Stimulated activated CD8-positive, alpha-beta memory T cell treated with anti-CD3 and anti-CD28 coated beads, Interleukin-2, amount 100 ng/mL, for 48 hours (primary cell): ENCODE results near the gene DPH3.
"Not testable (repeated sequence)": the region's sequence is repeated elsewhere in the genome, so short reads cannot be mapped to it uniquely, and the experiment has no call there.

ENCODE experiments used
- DNase-seq, 2 donors: peaks; one replicate each; pipeline ENCODE4 v3.0.0-alpha.2; 2020; ENCODE audit warnings: low read depth in 2 of 2

The DPH3 gene

DNA sequence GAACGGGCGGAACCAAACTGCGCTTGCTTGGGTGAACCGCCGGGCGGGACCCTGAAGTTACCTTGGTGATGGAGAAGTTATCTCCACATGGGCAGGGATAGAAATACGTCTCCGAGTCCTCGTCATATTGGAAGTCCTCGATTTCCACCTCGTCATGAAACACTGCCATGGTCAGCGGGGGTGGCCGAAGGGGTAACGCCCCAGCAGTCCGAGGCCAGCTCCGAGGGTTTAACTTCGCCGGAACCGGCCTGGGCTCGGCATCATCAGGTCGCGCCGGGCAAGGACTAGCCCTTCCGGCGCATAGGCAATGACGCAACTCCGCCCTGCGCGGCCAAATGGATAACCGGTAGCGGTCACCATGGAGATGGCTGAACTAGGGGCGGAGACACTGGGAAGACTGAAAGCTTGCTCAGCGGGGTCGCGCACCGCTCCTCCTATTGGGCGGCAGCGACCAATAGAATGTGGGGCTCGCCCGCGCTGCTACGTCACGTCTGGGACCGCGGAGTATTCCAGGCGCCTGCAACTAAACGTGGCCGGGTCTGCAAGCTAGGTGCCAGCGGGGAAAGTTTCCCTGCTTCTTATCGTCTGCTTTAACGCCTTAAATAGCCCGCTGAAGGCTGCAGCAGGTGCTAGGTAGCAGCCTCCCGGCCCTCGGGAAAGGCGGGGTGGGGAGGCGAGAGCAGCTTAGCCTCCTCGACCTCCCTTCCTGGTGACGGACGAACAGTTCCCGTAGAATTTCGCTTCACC is at the start of gene DPH3, which contains the start of gene OXNAD1:
TSS of gene DPH3 (minus strand) at position 236 of the 747 bp plus-strand sequence. CDS start at position 169, 67 bp downstream.
TSS of gene OXNAD1 (plus strand) at position 505 of the 747 bp plus-strand sequence. CDS start 5,741 bp downstream, outside the sequence.
- DNase-seq: peak; percentile 97 to 99

DNA sequence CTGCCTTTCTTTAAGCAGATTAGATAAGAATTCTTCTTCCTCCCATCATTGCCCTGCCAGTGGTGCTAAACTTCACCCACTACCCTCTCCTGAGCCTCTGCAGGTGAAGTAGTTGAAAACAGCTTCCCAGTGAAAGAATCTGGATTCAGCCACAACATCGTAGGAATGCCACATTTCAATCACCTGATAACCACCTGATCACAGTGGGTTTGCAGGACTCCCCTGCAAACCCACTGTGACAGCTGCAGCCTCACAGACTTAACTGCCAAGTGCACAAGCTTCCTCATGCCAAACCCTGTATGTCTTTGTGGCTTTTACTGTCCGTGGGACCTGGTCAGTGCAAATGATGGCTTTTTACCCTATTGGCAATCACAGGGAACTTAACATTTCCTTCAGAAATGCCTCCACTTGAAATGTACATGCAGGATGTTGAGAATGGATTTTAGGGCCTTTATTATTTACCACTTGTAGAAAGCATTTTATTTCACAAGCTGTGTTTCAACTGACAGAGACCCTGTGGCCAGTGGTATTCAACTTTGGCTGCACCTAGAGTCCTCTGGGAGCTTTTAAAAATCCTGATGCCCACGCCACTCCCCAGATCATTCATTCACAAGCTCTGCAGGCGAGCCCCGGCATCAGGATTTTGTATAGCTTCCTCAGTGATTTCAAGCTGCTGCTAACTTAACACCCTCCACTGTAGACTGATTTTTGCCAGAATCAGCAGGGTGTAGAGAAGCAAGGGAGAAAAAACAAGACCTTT is 49.3 kb upstream of the DPH3 start:
- no peak for DNase-seq

DNA sequence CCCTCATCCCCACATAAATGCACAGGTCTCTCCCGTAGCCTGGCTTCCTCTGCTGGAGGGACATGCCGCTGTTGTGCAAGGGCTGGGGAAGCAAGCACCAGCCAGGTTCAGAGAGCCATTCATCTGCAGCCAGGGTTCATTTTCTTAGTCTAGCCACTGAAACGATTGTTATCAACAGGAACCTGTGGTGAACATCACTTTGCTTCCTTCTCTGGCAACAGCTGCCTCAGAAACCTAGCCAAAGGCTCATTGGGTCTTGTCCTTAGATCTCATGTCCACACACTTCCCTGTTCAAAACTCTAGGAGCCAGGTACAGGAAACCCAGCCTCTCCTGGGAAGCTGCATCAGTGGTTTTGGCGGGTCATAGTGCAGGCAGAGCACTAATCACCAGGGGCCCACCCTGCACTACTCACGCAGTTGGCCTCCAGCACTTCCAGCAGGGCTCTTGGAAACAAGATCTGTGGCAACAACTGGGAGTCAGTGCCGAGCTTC is 47.3 kb upstream of the DPH3 start:
- no peak for DNase-seq

DNA sequence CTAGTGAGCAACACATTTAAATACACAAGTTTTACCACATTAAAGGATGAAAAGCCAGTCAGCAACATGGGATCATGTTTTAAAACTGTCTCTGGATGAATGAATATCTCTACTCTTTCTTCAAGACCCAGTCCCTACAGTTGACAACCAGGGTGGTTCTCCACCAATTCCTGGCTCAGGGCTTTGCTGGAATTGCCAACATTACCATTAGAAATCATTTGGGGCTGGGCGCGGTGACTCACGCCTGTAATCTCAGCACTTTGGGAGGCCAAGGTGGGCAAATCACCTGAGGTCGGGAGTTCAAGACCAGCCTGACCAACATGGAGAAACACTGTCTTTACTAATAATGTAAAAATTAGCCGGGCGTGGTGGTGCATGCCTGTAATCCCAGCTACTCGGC is 45.7 kb upstream of the DPH3 start:
- DNase-seq: not testable (repeated sequence)

DNA sequence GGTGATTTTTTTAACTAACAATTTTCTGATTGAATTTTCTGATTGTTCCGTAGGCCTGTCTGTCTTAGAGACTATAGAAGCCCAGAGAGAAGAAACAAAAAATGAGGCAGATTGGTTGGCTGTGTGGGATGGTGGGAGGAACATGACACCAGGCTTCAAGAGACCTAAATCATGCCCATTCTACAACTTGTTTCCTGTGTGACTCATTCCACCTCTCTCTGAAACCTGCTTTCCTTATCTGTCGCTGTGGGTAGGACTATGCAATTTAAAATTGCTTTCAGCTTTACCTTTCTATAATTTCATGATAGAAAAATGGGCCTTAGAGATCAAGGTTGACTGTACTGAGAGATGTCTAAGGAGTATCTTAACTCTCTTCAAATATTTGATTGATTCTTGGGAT is 44.8 kb upstream of the DPH3 start:
- no peak for DNase-seq

DNA sequence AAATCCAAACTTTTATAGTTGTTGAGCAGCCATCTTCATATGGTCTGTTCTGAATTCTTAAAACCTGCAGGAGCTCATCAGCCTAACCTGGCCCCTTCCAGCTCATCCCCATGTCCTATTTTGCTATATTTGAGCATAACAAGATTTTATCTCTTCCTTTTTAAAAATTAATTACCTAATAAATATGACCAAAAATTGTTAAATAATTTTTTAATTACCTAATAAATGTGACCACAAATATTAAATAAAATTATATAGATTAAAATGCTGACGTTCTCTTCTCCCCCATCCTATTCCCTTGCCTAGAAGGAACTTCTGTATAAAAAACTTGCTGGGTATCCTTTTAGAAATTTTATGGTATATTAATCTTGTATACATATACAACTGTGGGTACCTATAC is 44.0 kb upstream of the DPH3 start:
- no peak for DNase-seq

DNA sequence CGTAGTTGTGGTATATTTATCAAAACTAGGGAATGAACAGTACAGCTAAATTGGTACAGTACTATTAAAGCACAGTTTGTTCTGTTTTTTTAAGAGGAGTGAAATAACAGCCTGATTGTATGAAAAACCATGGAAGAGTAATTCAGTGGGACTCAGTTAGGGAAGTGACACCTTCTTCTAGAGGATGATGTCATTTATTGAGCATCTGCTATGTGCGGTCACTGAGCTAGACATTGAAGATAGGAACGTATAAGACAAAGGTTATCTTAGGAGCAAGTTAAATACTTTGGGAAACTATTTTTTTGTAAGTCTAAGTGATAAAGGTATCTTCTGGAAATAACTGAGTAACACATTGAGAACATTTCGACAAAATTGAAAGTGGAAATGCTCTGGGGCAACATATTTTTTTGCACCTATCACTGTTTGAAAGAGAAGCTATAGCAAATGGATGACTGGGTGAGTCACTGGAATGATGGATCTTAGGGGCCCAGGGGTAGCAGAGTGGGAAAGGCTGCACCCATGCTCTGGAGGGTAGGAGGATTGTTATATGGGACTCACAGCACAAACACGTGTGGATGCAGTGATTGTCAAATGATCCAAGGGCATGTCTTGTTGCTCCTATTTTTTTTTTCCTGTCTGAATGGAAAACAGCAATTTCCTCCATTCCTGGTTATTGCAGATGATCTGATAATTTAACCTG is 43.2 kb upstream of the DPH3 start:
- DNase-seq: no peak

DNA sequence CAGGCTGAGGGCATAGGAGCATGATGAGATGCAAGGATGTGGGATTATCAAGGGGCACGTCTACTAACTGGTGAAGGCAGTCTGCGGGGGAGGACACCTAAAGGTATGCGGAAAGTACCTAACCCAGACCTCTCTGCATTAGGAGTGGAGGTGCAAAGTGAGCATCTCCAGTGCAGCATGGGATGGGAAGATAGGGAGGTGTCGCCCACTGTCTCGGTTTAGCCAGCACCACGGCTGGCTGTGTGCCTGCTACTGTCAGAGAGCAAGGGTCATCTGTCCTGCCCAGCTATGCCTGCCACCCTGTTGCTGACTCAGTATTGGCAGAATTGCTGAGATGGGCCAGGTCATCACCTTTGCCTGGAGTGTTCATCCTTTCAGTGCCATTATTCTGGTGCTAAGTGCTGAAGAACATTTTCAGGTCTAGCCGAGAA is 40.4 kb upstream of the DPH3 start:
- peak in 1 of 2 donors; percentile 32 for DNase-seq

DNA sequence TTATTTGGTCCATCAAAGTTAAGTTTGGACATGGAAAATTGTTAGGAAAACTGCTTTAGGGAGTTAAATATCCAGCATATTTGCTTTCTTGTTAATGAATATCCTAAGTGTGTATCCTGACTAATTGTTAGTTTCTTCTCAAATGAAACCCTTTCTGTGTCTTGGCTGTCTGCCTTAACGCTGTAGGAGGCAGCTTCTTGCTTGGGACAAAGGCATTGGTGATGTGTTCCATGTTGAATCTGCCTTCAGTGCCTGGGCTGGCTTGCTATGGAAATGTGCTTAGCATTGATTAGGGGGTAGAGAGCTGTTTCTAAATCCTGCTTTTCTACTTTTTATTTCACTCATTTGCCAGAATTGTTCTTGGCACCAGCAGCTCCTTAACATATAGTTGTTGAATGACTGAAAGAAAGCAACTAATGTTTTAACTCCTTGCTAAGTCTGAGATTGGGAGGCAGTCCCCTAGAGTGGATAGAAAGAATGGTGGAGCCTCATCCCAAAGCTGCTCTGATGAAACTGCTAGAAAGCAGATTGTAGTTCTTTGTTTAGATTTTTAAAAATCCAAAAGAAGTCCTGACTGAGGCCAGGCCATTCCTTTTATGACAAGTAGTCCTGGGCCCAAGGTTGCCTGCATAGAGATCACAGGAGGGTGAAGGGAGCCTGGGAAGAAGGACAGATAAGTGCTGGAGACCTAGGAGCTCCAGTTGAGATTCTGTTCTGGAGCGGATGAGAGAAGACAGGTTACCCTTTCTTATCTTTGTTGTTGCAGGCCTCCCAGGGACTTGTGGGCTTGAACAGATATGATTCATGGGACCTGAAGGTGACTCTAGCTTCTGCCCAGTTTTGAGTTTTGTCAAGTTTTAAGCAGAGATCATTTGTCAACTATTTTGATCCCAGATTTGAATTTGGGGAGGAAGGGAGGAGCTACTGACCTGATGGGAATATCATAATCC is 39.6 kb upstream of the DPH3 start:
- DNase-seq: no peak

DNA sequence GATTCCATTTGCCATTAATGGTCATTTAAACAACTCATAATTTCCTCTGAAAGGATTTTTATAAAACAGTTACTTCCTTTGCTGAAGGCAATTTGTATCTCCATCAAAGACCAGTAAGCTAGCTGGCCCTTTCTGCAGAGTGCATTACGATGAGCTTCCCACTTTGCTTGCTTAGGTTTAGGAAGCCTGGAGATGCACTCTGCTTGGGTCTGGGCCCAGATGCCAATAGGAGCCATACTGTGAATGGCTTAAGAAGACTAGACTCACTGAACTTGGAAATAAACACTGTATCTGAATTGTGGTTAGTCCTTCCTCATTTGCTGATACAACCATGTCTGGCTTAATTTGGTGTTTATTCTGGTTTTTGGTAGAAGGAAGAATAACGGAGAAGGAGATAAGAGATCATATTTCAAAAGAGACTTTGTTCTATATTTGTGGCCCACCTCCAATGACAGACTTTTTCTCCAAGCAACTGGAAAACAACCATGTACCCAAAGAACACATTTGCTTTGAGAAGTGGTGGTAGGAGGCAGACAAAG is 38.4 kb upstream of the DPH3 start:
- DNase-seq: no peak

DNA sequence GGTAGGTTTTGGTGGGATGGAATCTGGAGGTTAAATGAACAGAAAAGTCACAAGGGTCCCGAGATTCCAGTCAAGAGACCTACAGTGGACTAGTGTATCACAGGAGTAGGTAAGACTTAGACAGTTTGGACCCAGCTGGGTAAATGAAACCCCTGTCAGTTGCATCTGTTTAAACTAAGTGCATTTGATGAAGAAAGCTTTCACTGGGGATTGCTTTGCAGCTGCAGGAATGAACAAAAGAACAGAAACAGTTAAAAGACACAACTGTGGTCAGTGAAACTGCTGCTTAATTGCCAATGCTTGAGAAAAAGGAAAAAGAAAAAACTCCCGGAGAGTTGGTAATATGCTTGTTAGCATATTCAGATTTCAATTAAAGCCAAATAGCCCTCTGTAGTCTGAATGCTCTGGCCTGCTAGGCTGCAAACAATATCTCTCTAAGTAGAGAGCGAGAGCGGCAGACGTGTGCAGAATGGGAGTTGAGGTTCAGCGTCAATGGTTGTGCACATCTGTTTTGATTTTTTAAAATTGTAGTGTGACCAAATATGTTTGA is 37.4 kb upstream of the DPH3 start:
- DNase-seq: no peak

DNA sequence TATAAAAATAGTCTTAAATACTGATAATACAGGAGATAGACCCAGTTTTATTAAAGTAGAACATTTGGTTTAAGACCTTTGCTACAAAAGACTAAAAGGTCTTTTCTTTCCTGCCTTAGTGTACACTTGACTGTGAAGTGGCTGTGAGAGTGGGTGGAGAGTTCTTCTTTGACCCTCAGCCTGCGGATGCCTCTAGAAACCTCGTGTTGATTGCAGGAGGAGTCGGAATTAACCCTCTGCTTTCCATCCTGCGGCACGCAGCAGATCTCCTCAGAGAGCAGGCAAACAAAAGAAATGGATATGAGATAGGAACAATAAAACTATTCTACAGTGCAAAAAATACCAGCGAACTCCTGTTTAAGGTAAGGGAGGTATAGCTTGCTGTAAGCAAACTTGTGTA is 36.8 kb upstream of the DPH3 start:
- DNase-seq: no peak

DNA sequence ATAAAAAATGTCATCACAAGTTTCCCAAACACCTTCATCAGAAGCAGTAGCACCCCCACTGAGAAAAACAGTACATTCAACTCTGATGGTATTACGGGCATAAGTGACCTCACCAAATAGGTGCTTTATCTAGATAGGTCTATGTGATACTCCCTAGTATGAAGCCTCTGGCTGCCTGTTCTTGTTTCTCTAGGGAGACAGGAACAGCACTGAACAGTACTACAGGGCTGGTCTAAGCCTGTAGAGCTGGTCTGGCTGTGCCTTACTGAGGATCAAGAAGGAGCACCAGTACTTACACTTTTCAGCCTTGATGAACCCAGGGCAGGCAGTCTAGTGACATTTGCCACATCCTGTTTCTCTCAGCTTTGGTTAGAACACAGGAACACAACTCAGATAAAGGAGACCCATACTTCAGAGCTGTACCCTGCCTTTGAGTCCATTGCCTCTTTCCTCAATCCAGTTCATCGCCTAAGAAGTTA is 36.2 kb upstream of the DPH3 start:
- DNase-seq: no peak

DNA sequence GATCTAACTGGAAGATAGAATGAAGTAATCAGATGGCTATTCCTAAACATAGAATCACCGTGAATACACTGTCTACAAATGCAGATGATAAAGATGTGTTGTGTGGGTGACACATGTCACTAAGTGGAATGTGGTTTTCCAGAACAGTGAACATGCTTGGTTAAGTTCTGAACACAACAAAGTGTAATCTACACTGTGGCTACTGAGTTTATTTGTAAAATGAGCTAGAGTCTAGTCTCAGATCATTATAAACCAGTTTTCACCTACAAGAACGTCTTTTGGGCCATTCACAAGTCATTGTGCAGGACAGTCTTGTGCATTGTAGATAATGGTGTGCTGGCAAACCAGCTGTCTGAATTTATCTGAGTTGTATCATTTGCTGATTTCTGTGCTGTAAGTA is 35.6 kb upstream of the DPH3 start:
- no peak for DNase-seq

DNA sequence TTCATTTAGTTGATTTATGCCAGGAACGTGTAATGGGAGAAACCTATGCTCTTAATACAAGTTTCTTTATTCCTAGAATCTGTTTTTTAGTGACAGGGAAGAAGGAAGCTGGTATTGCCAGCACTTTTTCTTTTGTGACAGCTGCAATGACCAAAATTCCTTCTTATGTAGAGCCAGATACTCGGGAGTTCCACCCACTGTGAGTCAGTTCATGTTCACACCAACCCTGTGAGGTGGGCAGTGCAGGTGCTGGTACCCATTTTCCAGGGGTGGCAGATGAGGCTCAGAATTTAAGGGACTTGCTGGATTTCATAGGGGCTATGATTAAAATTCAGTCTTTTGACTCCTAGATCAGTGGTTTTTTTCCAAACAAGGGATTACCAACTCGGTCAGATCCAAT is 35.0 kb upstream of the DPH3 start:
- DNase-seq: no peak

DNA sequence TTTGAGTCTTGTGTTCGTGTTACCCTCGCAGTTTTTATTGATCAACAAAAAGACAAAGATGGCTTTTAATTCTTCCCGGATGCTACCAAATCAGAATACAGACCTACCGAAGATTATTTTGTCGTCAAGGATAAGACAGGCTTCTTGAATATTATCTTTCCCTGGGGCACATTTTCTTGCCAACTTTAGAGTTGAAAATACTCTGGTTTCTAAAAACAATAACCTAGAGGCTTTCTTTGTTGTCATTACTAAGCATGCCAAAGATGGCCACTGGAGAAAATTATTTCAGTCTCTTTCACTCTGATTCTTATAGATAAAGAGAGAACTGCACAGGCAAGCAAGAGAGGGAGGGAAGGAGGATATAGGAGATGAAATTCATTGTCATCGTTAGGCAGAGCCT is 34.1 kb upstream of the DPH3 start:
- DNase-seq: no peak

DNA sequence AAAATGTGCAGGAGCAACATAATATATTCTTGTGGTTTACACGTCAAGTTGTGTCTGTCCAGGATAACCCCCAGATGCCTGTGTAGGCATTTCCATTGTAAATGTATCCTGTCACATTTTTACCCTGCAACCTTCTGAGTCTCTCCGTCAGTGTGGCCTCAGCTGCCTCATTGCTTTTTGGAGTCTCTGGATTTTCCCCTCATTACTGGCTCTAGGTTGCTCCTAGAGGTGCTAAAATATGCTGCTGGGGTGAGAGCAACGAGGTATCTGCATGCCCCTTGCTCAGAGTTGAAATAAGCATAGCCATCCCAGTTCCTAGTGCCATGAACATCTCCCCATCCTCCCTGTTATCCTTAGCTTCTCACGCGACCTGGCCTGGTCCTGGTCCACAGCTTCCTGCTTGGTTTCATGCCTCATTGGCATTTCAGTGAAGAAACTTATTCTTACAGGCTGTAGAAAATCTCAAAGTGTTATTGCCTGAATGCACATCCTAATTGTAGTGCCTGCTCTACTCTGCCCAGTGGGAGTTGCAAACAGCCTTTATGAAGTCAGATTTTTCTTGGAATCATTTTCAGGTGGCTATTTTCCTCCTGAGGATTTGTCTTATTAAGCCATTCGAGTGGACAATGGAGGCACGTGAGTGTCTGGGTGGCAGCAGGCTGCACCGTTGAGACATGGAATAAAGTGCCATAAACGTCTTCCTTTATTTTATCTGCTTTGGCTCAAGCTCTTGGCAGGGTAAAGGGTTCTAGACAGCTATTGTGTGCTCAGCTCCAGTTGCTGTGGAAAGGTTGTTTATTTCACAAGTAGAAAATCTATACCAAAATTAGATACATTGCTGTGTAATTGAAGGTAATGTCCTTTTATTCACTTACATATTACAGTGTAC is 33.5 kb upstream of the DPH3 start:
- no peak for DNase-seq

DNA sequence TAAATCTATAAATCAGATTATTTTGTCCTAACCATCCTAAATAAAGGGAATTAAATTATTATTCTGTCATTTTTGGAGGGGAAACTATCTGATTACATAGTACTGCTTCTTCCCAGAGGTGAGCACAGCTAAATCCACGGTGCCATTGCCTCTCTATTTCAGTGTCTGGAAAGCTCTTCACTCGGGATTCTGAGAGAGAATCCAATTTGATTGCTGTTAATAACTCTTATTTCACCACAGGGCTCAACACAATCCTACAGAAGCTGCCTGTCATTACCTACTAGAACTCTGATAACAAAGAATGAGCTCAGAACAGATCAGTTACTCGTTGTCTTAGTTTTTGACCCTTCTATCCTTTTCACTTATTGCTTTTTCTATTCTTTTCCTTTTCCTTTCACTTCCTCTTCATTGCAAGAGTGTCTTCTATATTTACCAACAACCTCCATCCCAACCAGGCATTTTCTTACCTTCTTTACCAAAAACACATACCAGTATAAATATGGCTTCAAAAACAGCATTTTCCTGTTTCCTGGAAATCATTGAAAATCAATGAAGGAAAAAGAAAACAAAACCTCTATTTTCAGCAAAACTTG is 30.7 kb upstream of the DPH3 start:
- no peak for DNase-seq

DNA sequence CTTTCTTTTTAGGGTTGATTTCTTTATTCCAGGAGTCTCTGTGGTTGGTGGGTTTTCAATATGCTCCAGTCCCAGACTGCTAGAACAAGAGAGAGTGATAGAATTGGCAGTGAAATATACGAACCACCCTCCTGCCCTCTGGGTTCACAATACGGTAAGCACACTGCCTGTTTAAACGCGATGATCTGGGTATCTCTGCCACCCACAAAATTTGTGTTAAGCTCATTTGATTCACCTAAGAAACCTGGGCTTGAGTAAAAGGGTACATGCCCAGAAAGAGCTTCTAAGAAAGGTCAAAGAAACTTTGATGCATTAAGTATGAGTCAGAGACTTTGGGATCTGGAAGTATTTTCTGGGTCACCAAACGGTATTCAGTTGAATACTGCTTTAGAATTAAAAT is 30.1 kb upstream of the DPH3 start:
- DNase-seq: no peak
